Ovary (tissue), 9 donors: ENCODE results near the gene CSMD2. TPM values are rescaled to one million over a fixed set of nuclear protein-coding genes. Genes with fewer than 3 reads are reported as not detected.

Experiments used
- DNase-seq, 5 donors: peaks; one replicate each; pipeline ENCODE4 v3.0.0-alpha.2; 2019 to 2020
- H3K27ac ChIP-seq, 2 donors: fragments of 200-600 bp; one replicate each; pipeline versions ENCODE4 v1.5.1 to v1.8.0; 2019 to 2022
- H3K27me3 ChIP-seq: fragments of 200-600 bp; one replicate; pipeline ENCODE4 v1.8.0; 2022
- H3K36me3 ChIP-seq: fragments of 200-600 bp; sonication (generic); one replicate; pipeline ENCODE4 v1.5.1; 2019
- H3K4me1 ChIP-seq: one replicate; pipeline ENCODE4 v1.8.1; 2013; ENCODE audit warnings: mild to moderate bottlenecking, moderate library complexity; ENCODE audit not compliant: insufficient read depth
- H3K4me3 ChIP-seq: fragments of 200-600 bp; sonication (generic); one replicate; pipeline ENCODE4 v1.5.1; 2017
- H3K9me3 ChIP-seq, 2 donors: fragments of 200-600 bp in 1 of 2; sonication (generic) in 1 of 2; one replicate each; pipeline versions ENCODE4 v1.5.1 to v1.8.1; 2013 to 2019; ENCODE audit warnings: mild to moderate bottlenecking in 1 of 2, moderate library complexity in 1 of 2
- EP300 ChIP-seq: sonication (generic); formaldehyde crosslinking; IDR thresholded peaks from one replicate; pipeline ENCODE4 v1.6.1; 2017; ENCODE audit warnings: antibody characterized with exemption
- POLR2A ChIP-seq: fragments of 450-650 bp; IDR thresholded peaks from one replicate; pipeline ENCODE4 v1.6.1; 2017; ENCODE audit warnings: antibody characterized with exemption, mild to moderate bottlenecking, moderate library complexity
- WGBS, 3 donors: extraction: QIAGEN DNeasy Blood & Tissue Kit in 1 of 3; methylation state at CpG; one replicate each; pipeline versions ENCODE4 v1.1.5 to v1.1.7; 2013 to 2017; 5-methylcytosine and 5-hydroxymethylcytosine counted together
- intact Hi-C, 4 donors: fragments of 100-400 bp; cut with DNase I; formaldehyde crosslinking; loops; one replicate each; pipeline versions ENCODE4 v1.11.0 to v1.15.1; 2022 to 2023
- polyA plus RNA-seq, 2 donors: library from polyadenylated mRNA; stranded (reverse); fragments of 200-250 nt in 1 of 2; fragments of 350-450 nt in 1 of 2; fragmentation: Illumina TruSeq in 1 of 2; extraction: RNeasy Lipid Tissue Mini Kit (QIAGEN cat#74804) in 1 of 2; gene quantifications; one replicate each; pipeline ENCODE4 v1.2.3, GENCODE V29; 2013 to 2014
- small RNA-seq: library from RNA; depleted of rRNA; stranded (forward); fragments of <200 nt; gene quantifications from one replicate; pipeline ENCODE3, GENCODE V24; 2016
- total RNA-seq, 7 donors: library from RNA; depleted of rRNA in 2 of 7; stranded (reverse); fragments of >200 nt in 2 of 7; fragmentation: NEBNext Ultra II Directional in 3 of 7; extraction: Animal tissue kit (Norgen Biotek cat#: 25700) in 3 of 7; gene quantifications; one replicate each; pipeline versions ENCODE4 v1.1.0 to v1.2.4, GENCODE V29; 2016 to 2023
- TF ChIP-seq, protein P1 (sequence below), 3 donors: fragments of 450-650 bp in 2 of 3; fragments of 200-600 bp in 1 of 3; IDR thresholded peaks; one replicate each; pipeline versions ENCODE4 v1.5.1 to v1.8.0; 2016 to 2022; ENCODE audit warnings: antibody characterized with exemption in 3 of 3, mild to moderate bottlenecking in 1 of 3
- donor health status: DM: no; HTN: no; CAD: no; lungs with moderate emphysema.
- donor health status: DM: no; HTN: no; CAD: no.
- donor health status: Bipolar disorder and iron deficiency.
- donor health status: DM: yes; HTN: yes; CAD: no.
- donor health status: DM: no; HTN: no; CAD: no.
- donor health status: DM: yes; HTN: yes; CAD: no.

CSMD2 gene
- total and polyA plus RNA-seq, 9 donors: 0.04 to 1.6 (median 0.18) TPM; not detected in 3

DNA sequence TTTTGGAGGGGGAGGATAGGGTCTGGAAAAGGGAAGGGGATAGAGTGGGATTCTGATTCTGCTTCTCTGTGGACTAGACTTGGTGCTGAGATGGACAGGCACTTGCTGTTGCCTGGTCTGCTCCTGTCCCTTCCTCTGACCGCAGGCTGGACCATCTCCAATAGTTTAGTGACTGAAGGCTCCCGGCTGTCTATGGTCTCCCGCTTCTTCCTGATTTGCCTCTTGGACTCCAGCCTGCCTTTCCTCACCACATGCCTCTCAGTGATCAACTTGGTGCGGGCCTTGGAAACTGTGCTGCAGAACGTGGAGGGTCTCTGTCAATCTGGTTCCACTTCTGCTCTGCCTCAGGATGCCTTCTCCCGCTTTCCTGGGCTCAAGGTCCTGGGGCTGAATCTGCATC is 698.9 kb downstream of the CSMD2 start:
- intact Hi-C loops: loop anchor here (5.0 to 10.0 kb wide), 6 partner anchors 81 to 371 kb away; no protein-coding TSS in a partner anchor
- Histone ChIP-seq H3K4me1 (peaks cover 4% of the 10 kb centered on the region), H3K27ac (no peak overlapping the region), H3K9me3 (no peaks in the 10 kb centered on the region), H3K36me3 (no peaks in the 10 kb centered on the region), H3K4me3 (no peak overlapping the region), H3K27me3 (no peaks in the 10 kb centered on the region)
- TF ChIP-seq POLR2A (no peak), EP300 (no peak)
- TF ChIP-seq, protein P1, sequence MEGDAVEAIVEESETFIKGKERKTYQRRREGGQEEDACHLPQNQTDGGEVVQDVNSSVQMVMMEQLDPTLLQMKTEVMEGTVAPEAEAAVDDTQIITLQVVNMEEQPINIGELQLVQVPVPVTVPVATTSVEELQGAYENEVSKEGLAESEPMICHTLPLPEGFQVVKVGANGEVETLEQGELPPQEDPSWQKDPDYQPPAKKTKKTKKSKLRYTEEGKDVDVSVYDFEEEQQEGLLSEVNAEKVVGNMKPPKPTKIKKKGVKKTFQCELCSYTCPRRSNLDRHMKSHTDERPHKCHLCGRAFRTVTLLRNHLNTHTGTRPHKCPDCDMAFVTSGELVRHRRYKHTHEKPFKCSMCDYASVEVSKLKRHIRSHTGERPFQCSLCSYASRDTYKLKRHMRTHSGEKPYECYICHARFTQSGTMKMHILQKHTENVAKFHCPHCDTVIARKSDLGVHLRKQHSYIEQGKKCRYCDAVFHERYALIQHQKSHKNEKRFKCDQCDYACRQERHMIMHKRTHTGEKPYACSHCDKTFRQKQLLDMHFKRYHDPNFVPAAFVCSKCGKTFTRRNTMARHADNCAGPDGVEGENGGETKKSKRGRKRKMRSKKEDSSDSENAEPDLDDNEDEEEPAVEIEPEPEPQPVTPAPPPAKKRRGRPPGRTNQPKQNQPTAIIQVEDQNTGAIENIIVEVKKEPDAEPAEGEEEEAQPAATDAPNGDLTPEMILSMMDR (IDR thresholded peaks at IDR 0.05): no peak
- no peak for DNase-seq
- 29 to 37% (median 36%) methylated on average over 6 of the region's 6 CpGs for WGBS, 3 donors

DNA sequence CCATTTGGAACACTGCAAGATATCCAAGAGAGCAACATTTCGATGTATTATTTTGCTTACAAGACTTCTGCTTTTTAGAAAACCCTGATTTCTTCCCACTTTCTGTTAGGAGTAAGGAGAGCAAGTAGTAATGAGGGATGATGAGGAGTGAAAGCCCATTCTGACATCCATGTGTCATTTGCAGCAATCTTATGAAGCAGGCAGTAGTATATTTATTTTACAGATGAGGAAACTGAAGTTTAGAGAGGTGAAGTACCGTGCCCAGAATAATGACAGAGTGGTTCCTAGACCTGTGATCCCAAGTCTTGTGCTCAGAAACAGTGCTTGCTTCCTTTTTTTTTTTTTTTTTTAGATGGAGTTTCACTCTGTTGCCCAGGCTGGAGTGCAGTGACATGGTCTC is 699.7 kb downstream of the CSMD2 start:
- Histone ChIP-seq H3K4me3 (no peak overlapping the region), H3K27ac (no peak overlapping the region), H3K9me3 (no peaks in the 10 kb centered on the region), H3K4me1 (peaks cover 6% of the 10 kb centered on the region), H3K27me3 (no peaks in the 10 kb centered on the region), H3K36me3 (no peaks in the 10 kb centered on the region)
- TF ChIP-seq EP300 (no peak), POLR2A (no peak)
- TF ChIP-seq, protein P1 (IDR thresholded peaks at IDR 0.05): no peak
- 90 to 92% (median 92%) methylated on average over 2 of the region's 2 CpGs for WGBS, 3 donors
- intact Hi-C loops: loop anchor here (5.0 to 10.0 kb wide), 6 partner anchors 81 to 371 kb away; no protein-coding TSS in a partner anchor
- DNase-seq: no peak

DNA sequence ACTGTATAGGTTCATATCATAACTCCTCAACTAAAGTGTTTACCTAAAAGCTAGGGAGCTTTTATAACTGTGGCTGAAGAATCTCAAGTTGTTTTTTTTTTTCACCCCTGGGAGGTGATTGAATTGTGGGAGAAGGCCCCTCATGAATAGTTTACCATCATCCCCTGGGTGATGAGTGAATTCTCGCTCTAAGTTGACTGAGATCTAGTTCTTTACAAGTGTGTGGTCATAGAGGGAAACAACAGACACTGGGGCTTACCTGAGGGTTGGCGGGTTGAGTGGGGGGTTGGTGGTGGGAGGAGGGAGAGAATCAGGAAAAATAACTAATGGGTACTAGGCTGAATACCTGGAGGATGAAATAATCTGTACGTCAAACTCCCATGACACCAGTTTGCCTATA is 700.5 kb downstream of the CSMD2 start:
- Histone ChIP-seq H3K4me3 (no peak overlapping the region), H3K36me3 (no peaks in the 10 kb centered on the region), H3K27me3 (no peaks in the 10 kb centered on the region), H3K9me3 (no peaks in the 10 kb centered on the region), H3K27ac (no peak overlapping the region), H3K4me1 (peaks cover 6% of the 10 kb centered on the region)
- no peak for DNase-seq
- intact Hi-C loops: loop anchor here in 3 of 4 donors (5.0 to 10.0 kb wide), 5 partner anchors 80 to 370 kb away; no protein-coding TSS in a partner anchor
- no peak for TF ChIP-seq POLR2A
- TF ChIP-seq EP300: no peak
- TF ChIP-seq, protein P1 (IDR thresholded peaks at IDR 0.05): no peak
- 97 to 99% (median 98%) methylated on average over 3 of the region's 3 CpGs for WGBS, 3 donors

Small RNAs within 50 kb of the gene (small RNA-seq; reads per million reads assigned to genes)
- 0.25 reads per million for gene RNA5SP42

Other genes starting within 250 kb of the CSMD2 start
- not detected for gene C1orf94, start 11.7 kb upstream of the CSMD2 start, total RNA-seq
- not detected for gene C1orf94, start 11.7 kb upstream of the CSMD2 start, polyA plus RNA-seq